GM23248 (cell line): Measurements from ENCODE around the gene SIDT2.

Experiments used
- EZH2 ChIP-seq: fragments of 200-600 bp; sonication (generic); IDR thresholded peaks from 2 replicates; pipeline ENCODE4 v1.6.1; 2018; ENCODE audit warnings: antibody characterized with exemption, mild to moderate bottlenecking; ENCODE audit not compliant: insufficient read depth, poor library complexity, severe bottlenecking
- EZH2phosphoT487 ChIP-seq: fragments of 200-600 bp; sonication (generic); IDR thresholded peaks from 2 replicates; pipeline ENCODE4 v1.6.1; 2018; ENCODE audit warnings: antibody characterized with exemption, moderate library complexity, mild to moderate bottlenecking, low read depth; ENCODE audit not compliant: insufficient read depth

GRCh38 chr11:117202386-117203068, 24.0 kb downstream of the SIDT2 start:
- no peak for TF ChIP-seq EZH2
- TF ChIP-seq EZH2phosphoT487: no peak
